NCI-H524 treated with DMSO at 0.1 percent for 48 hours (cell line): ENCODE measurements around the gene SLC16A3.

ENCODE experiments used
- DNase-seq: peaks from one replicate; lab custom pipeline; 2025; lab: John Stamatoyannopoulos, UW

Gene SLC16A3

DNA sequence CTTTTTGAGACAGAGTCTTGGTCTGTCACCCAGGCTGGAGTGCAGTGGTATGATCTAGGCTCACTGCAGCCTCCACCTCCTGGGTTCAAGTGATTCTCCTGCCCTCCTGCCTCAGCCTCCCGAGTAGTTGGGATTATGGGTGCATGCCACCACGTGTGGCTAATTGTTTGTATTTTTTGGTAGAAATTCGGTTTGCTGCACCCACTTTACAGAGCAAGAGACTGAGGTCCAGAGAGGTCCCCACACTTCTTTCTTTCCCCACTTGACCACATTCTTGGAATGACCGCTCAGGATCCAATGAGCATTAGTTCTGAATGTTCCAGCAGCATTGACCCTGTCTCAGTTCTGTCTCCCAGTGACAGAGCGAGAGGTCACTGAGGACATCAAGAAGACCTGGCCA lies 5.3 kb upstream of the SLC16A3 start:
- no peak for DNase-seq

DNA sequence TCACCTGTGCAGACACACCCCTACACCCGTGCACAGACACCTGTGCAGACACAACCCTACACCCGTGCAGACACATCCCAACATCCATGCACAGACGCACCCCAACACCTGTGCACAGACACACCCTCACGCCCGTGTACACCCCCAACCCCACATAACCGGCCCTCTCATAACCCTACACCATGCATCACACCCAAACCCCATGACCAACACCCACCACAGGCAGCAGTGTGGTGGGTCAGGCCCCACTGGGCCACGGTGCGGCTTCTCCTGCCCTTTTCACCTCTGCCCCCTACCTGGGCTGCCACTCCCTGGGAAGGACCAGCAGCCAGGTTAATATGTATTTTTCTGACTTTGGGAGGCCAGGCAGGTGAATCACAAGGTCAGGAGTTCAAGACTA lies 4.2 kb upstream of the SLC16A3 start:
- no peak for DNase-seq

GRCh38 chr17:82225368-82226029 lies 3.3 kb upstream of the SLC16A3 start:
- no peak for DNase-seq

DNA sequence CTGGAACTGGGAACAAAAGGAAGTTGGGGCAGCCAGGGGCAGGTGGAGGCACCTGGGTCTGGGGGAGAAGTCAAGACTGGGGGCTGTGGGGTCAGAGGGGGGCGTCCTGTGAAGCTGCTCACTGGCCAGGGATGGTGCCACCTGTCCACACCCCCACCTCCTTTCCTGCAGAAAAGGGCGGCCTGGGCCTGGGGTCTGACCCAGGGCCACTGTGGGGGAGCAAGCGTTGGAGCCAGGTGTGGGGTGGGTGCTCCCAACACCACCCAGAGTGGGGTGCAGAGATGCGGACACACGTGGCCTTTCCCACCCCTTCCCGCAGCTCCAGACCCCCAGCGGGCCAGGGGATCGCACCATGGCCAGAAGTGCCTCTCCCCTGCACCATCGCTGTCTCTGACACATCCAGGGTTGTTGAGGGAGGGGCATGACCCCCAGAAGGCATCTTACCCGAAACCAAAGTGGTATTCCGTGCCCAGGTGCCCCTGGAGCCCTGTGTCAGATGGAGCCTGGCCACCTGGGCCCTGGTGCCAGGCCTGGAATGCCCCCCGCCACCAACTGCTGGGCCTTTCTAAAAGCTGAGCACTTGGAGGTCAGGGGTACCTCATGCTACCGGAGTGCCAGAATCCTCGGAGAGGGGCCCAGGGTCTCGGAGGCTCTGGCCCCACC lies 2.6 kb upstream of the SLC16A3 start:
- no peak for DNase-seq

DNA sequence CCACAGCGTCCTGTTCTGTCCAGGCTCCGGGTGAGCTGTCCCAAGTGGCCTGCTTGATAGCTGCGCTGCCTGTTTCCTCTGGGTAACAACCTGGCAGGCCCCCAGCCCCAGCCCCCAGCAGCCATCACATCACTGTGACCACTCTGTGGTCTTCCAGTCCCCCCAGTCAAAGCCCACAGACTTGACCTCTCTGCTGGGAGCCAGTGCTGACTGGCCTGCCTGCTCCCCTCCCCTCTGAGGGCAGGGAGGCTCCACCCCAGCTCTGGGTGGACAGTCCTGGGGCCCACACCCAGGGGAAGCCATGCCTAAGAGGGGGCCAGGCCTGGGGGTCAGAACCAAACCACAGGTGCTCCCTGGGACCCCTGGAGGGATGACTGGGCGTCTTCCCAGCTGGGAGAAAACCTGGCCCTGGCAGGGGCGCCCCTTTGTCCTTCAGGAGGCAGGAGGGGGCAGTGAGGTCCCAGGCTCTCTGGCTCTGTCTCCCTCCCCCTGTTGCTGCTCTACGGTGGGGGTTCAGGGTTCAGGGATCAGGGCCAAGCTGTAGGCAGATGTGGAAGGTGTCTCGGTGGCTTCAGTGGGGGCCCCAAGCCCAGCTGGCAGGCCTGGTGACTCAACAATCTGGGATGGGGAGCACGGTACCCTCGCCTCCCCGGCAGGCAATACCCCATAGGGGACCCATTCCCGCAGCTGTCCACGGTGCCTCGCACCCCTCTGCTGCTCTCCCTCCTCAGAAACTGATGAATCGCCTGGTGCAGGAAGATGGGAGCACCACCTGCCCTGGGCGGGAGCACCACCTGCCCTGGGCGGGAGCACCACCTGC lies 1.8 kb upstream of the SLC16A3 start:
- no peak for DNase-seq

DNA sequence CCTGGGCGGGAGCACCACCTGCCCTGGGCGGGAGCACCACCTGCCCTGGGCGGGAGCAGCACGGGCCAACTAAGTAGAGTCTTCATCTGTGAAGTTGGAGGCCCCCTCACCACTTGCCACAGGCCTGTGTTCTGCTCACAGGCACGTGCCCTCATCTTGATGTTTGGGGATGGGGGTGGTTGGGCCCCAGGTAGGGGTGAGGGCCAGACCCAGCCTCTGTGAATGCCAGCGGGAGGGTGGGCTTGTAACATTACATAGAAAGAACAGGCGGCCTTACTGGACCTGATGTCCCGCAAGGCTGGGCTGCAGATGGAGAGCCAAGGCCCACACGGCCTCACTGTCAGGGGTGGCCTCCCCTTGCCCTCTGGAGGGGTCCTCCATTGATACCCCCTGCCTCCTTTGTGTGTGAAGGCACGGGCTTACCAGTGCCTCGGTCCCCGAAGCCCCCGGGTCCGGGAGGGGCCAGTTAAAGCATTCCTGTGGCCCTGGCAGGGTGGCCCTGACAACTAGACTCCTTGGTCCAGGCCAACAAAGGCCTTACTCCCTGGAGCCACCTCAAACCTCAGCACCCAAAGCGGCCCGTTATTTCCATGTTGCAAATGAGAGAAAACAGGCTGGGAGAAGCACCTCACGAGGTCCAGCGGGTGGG lies 1.1 kb upstream of the SLC16A3 start:
- DNase-seq: no peak

DNA sequence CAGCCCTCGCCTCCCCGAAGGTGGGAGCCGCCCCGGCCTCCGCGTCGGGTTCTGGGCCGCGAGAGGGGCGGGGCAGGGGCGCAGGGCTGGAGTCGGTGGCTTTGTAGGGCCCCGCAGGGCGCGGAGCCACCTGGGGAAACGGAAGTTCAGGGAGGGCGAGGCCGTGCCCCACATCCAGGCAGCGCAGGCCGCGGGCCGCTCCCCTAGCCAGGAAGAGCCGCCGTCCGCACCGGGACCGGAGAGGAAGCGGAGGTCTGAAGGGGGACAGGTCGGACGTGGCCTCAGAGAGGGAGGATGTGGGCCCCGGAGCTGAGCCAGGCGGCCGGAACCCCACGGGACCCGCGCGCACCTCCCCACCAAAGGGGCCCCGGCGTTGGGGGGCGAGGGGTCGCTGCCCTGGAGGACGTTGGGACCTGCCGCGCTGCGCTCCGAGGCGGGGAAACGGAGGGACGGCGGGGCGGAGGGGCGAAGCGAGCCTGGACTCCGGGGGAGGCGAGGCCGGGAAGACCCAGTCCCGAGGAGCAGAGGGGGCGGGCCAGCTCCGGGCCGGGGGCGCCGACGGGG lies 482 bp upstream of the SLC16A3 start:
- DNase-seq: no peak

DNA sequence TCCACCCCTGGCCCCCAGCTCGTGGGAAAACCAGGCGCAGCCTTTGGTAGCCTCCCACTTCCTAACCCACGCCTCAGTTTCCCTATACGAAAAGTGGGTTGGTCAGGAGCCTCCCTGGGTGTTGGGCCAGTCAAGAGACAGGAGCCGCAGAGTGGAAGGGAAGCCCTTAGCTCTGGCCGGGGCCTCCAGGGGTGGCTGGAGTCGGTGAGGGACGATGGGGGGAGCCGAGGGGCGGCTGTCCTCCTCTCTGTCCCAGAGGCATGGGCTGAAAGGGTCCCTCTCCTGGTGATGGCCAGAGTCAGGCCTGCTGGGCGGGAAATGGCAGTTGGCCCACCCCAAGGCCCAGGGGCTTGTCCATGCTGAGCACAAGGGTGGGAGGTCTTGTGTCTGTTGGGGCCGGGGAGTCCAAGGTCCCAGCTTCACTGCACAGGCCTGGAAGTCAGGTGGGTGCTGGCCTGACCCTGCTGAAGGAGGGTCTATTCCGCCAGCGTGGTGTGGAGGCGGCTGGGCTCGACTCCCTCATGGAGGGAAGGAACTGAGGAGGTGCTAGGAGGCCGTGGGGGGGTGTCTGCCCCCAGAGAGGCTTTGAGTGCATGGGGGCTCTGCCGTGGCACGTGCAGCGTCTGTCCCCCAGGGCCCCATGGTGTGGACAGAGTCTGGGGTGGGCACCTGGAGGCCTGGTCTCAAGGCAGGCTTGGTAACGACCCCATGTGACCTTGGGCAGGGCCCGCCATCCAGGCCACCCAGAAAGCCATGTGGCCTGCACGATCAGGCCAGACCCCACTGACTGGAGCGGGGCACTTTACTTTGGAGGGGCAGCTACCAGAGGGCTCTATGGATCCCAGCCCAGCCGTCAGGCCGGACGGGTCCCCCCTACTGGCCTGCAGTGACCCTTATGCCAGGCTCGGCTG lies 1.1 kb downstream of the SLC16A3 start:
- DNase-seq: no peak

DNA sequence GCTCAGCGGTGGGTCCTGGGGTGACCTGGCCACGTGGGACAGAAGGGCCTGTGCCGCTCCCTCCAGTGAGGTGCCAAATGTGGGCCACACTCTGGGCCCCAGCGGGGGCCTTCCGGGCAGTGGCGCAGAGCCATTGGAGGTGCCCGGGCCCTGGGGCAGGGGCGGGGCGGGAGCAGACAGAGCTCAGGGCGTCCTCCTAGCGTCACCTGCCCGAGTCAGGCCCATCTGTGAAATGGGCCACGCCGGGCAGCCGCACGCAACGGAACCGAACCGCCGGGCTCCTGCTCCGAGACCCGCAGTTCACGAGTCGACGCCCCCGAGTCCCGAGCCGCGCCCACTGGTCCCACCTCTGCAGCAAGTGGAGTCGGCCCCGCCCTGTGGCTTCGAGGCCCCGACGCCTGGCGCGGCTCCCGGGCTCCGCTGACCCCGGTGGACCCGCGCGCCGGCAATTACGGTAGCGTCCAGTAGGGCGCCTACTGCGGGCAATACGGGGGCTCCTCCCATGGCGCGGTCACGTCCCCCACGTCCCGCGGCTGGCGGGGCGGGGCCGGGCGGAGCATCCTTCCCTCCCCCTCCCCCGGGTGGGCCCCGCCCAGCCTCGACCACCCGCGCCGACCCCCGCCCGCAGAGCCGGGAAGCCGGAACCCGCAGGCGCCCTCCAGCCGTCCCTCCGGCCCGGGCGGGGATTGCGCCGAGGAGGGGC lies 1.9 kb downstream of the SLC16A3 start:
- no peak for DNase-seq

GRCh38 chr17:82231312-82231561 lies 2.4 kb downstream of the SLC16A3 start:
- DNase-seq: no peak

- DNase-seq: no peak
Observed at GRCh38 chr17:82231562-82232321, 2.9 kb downstream of the SLC16A3 start.

DNA sequence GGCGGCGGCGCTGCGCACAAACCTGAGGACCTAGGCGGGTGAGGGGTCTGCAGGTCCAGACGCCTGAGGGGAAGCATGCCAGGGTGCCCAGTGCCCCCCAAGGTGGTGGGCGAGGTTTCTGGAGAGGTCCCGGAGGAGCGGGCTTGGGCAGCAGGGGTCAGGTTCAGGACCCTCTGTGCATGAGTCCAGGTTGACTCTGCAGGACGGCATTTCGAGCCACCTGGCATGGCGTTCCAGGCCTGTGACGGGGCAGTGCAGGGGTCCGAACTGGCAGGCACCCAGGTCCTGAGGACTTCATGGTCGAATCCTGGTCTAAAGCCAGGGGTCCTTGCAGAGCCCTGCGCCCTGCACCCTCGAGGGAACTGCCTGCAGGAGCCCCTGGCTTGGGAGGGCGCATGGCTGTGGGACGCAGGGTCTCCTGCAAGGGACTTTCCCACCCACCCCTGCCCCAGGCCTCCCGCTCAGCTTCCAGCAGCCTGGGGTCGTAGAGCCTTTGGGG lies 3.5 kb downstream of the SLC16A3 start:
- no peak for DNase-seq

- no peak for DNase-seq
Observed at GRCh38 chr17:82232876-82233785, 4.3 kb downstream of the SLC16A3 start.

- no peak for DNase-seq
Observed at GRCh38 chr17:82234211-82235055, 5.6 kb downstream of the SLC16A3 start.

DNA sequence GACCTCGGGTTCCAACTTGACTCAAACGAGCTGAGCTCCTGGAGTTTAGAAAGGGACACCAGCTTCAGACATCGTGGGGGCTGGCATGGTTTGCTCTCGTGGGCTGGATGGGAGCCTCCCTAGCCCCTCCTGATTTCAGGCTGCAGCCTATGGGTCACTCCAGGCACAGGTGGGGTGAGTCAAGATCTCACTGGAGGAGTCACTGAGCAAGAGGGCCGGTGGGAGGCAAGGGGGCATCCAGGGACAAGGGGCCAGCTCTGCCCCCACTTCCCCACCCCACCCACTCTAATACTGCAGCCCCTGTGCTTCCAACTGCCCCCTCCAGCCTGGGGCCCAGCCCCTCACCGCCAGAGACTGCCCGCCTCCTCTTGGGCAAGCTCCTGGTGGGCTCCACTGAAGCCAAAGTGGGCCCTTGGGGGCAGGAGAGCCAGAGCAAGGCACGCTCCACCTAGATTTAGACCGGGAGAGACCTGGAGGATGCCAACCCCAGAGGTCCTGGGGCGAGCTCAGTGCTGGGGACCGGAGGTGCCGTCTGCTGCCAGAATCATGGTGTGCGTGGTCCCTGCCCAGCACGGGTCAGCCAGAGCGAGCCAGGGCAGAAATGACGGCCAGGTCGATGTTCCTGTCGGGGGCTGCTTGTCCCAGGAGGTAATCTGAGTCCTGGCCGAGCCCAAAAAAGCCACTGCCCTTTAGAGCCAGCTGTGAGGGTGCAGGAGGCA lies 6.4 kb downstream of the SLC16A3 start:
- DNase-seq: no peak

GRCh38 chr17:82235775-82236141 lies 6.9 kb downstream of the SLC16A3 start:
- no peak for DNase-seq
